ENCODE data around the gene ANTKMT. TPM values are rescaled to one million over a fixed set of nuclear protein-coding genes. Genes with fewer than 3 reads are reported as not detected.

Gene ANTKMT
- total RNA-seq, 1 donor from 2014 or later = 44.9 TPM

- peak within 1 kb of the TSS; percentile 60 for H3K4me3 Mint-ChIP-seq (ENCODE audit: low read depth)
- no peak for TF ChIP-seq CTCF (IDR thresholded peaks at IDR 0.05; ENCODE audit: unreplicated experiment)
- H3K9me3 Mint-ChIP-seq (ENCODE audit: low read depth) = no peaks in the 10 kb centered on the region
- H3K36me3 Mint-ChIP-seq (ENCODE audit: insufficient read depth) = no peaks in the 10 kb centered on the region
- H3K4me1 Mint-ChIP-seq (ENCODE audit: low read depth) = no peaks in the 10 kb centered on the region
- H3K27me3 Mint-ChIP-seq = peaks cover 15% of the 10 kb centered on the region
- no peak for DNase-seq (ENCODE audit: low spot score, unreplicated experiment)
- H3K27ac Mint-ChIP-seq = no peak within 1 kb of the TSS
Observed at GRCh38 chr16:726438-727290, 5.7 kb downstream of the ANTKMT start, which contains the start of the genes CCDC78 and HAGHL. TSS of gene CCDC78 (minus strand) at chr16:726443. CDS start at chr16:726367, 76 bp downstream. TSS of gene HAGHL (plus strand) at chr16:727106. CDS start at chr16:727510, 404 bp downstream.

- TF ChIP-seq CTCF (IDR thresholded peaks at IDR 0.05; ENCODE audit: unreplicated experiment) = no peak
- DNase-seq (ENCODE audit: low spot score, unreplicated experiment) = no peak
- peaks cover 15% of the 10 kb centered on the region for H3K27me3 Mint-ChIP-seq
Observed at GRCh38 chr16:727291-727977, 6.5 kb downstream of the ANTKMT start.

GRCh38 chr16:728131-728889 lies 7.4 kb downstream of the ANTKMT start:
- H3K27ac Mint-ChIP-seq = no peak overlapping the region
- no peaks in the 10 kb centered on the region for H3K4me1 Mint-ChIP-seq (ENCODE audit: low read depth)
- TF ChIP-seq CTCF (IDR thresholded peaks at IDR 0.05; ENCODE audit: unreplicated experiment) = no peak
- no peak overlapping the region for H3K4me3 Mint-ChIP-seq (ENCODE audit: low read depth)
- H3K36me3 Mint-ChIP-seq (ENCODE audit: insufficient read depth) = no peaks in the 10 kb centered on the region
- peaks cover 15% of the 10 kb centered on the region for H3K27me3 Mint-ChIP-seq
- DNase-seq (ENCODE audit: low spot score, unreplicated experiment) = no peak
- H3K9me3 Mint-ChIP-seq (ENCODE audit: low read depth) = no peaks in the 10 kb centered on the region

More at GRCh38 chr16:727291-727977, 6.5 kb downstream of the ANTKMT start:
- Mint-ChIP-seq H3K27ac (no peak overlapping the region), H3K4me3 (ENCODE audit: low read depth) (no peak overlapping the region), H3K4me1 (ENCODE audit: low read depth) (no peaks in the 10 kb centered on the region), H3K9me3 (ENCODE audit: low read depth) (no peaks in the 10 kb centered on the region), H3K36me3 (ENCODE audit: insufficient read depth) (no peaks in the 10 kb centered on the region)

- no peaks in the 10 kb centered on the region for H3K4me1 Mint-ChIP-seq (ENCODE audit: low read depth)
- H3K27me3 Mint-ChIP-seq = peaks cover 15% of the 10 kb centered on the region
- no peaks in the 10 kb centered on the region for H3K36me3 Mint-ChIP-seq (ENCODE audit: insufficient read depth)
- H3K4me3 Mint-ChIP-seq (ENCODE audit: low read depth) = no peak overlapping the region
- no peak for TF ChIP-seq CTCF (IDR thresholded peaks at IDR 0.05; ENCODE audit: unreplicated experiment)
- DNase-seq (ENCODE audit: low spot score, unreplicated experiment) = no peak
- no peak overlapping the region for H3K27ac Mint-ChIP-seq
- no peaks in the 10 kb centered on the region for H3K9me3 Mint-ChIP-seq (ENCODE audit: low read depth)
Observed at GRCh38 chr16:728890-729744, 8.2 kb downstream of the ANTKMT start.

All from progenitor cell of endocrine pancreas (in vitro differentiated cells).